HS-5 (cell line): ENCODE measurements around the gene PTPN13.
"Not testable (repeated sequence)": the region's sequence is repeated elsewhere in the genome, so short reads cannot be mapped to it uniquely, and the experiment has no call there.

Source experiments
- DNase-seq: peaks from one replicate; pipeline ENCODE4 v3.0.0-alpha.2; 2012; ENCODE audit warnings: low read depth

Gene PTPN13

DNA sequence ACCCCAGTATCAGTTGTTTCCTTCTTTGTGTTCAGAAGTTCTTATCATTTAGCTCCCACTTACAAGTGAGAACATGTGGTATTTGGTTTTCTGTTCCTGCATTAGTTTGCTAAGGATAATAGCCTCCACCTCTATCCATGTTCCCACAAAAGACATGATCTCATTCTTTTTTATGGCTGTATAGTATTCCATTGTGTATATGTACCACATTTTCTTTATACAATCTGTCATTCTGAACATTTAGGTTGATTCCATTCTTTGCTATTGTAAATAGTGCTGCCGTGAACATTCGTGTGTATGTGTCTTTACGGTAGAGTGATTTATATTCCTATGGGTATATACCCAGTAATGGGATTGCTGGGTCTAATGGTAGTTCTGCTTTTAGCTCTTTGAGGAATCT is 125.0 kb downstream of the PTPN13 start:
- DNase-seq = not testable (repeated sequence)

DNA sequence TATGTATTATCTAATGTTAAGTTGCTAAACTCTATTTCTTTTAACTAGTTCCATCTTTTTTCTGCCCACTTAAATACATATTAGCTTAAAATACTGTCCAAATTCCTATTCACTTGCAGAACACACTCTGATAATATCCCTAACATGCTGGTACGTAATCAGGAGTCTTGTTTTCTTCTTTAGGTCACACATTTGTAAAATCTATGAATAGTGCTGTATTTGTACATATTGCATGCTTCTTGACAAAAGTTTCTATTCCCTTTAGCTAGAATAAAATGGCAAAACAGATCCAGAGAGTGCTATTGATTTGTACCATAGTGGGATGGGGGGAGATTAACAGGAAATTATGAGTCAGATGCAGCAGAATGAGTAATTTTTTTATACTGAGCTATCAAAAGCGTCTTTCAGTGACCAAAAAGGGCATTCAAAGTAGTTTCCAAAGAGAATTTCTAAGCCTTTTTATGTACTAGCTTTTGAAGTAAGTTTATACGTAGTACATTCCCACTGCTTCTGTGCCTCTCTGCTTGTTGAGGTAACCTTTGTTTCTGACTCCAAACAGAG is 126.5 kb downstream of the PTPN13 start:
- no peak for DNase-seq

DNA sequence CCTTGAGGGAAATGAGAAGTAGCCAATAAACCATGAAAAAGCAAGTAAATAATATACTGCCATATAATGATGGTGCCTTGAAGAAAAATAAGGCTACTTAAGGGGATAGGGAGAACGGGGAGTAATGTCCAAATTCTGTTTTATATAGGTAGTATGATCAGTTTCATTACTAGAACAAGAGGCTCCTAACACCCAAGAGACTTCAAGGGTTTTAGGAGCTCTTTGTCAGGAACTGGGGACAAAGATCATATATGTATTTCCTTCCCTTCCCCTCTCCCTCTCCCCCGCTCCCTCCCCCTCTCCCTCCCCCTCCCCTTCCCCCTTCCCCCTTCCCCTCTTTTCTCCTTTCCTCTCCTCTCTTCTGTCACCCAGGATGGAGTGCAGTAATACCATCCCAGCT is 127.3 kb downstream of the PTPN13 start:
- no peak for DNase-seq

DNA sequence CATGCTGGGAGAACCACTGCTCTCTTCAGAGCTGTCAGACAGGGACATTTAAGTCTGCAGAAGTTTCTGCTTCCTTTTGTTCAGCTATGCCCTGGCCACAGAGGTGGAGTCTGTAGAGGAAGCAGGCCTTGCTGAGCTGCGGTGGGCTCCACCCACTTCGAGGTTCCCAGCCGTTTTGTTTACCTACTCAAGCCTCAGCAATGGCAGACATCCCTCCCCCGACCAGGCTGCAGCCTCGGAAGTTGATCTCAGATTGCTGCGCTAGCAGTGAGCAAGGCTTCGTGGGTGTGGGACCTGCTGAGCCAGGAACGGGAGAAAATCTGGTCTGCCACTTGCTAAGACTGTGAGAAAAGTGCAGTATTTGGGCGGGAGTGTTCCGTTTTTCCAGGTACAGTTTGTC is 136.2 kb downstream of the PTPN13 start:
- DNase-seq = no peak

DNA sequence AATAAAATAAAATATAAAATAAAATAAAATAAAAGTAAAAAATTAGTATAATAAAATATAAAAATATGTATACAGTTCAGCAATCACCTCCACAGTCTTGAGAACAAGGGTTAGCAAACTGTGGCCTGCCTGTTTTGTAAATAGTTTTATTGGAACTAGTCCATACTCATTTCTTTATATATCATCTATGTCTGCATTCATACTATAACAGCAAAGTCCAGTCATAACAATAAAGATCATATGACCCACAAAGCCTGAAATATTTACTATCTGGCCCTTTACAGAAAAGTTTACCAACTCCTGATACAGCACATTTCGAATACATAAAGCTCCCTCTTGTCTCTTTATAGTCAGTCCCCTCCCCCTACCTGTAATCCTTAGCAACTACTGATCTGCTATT is 143.1 kb downstream of the PTPN13 start:
- DNase-seq = no peak

DNA sequence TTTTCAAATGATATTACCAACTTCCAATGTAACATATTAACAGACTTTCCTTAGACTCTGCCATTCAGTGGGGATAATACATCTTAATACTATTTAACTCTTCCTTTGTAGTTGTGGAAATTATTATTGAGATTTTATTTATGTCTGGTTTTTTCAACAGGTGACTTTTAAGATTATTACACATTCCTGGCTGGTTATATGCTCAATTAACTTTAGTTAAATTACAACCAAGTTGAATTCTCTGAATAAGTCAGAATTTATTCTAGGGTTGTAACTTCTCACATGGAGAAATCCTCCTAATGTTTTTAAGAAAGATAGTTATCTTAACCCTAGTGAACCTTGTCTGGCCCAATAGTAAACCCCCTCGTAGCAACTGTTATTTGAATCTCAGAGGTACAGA is 147.7 kb downstream of the PTPN13 start:
- no peak for DNase-seq

DNA sequence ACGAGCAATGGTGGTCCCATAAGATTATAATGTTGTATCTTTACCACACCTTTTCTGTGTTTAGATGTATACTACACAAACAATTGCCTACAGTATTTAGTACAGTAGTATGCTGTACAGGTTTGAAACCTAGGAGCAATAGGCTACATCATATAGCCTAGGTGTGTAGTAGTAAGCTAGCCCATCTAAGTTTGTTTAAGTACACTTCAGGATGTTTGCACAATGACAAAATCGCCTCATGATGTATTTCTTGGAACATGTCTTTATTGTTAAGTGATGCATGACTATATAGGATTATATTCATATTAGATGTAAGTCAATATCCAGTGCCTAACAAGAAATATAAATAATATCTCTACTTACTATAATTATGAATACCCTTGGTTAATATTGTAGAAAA is 150.5 kb downstream of the PTPN13 start:
- DNase-seq = no peak

DNA sequence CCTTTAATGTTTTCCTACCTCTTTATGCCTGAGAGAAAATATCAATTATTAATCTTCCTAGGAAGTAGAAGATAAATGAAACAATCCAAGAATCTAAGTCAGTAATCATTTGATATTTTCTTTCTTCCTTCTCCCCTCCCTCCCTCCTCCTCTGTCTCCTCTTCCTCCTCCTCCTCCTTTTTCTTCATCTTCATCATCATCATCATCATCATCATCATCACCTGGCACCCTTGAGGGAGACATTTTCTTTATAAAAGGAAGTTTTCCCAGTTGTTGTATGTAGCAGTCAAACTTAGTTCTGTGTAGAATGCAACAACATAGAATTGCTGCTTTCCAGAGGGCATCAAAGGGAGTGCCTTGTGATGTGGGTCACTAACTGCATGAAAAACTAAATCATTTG is 155.0 kb downstream of the PTPN13 start:
- no peak for DNase-seq

DNA sequence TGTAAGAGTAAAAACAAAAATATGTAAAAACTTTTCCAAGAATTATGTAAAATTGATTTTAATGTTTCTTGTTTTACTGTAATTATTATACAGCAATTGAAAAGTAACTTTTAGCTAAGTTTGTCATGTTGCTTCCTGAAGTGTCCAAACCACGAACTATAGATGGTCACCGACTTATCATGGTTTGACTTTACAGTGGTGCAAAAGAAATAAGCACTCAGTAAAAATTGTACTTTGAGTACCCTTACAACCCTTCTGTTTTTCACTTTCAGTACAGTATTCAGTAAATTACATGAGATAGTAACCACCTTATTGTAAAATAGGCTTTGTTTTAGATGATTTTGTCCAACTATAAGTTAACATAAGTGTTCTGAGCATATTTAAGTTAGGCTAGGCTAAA is 161.3 kb downstream of the PTPN13 start:
- no peak for DNase-seq

DNA sequence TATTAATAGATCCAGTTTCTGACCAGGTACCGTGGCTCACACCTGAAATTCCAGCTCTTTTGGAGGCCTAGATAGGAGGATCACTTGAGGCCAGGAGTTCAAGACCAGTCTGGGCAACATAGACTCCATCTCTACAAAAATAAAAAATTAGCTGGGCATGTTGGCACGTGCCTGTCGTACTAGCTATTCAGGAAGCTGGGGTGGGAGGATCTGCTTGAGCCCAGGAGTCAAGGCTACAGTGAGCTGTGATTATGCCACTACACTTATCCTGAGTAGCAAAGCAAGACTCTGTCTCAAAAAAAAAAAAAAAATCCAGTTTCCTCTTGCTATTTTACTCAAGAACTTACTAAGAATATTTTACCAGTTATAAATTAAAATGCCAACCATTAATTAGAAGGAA is 163.4 kb downstream of the PTPN13 start:
- no peak for DNase-seq

DNA sequence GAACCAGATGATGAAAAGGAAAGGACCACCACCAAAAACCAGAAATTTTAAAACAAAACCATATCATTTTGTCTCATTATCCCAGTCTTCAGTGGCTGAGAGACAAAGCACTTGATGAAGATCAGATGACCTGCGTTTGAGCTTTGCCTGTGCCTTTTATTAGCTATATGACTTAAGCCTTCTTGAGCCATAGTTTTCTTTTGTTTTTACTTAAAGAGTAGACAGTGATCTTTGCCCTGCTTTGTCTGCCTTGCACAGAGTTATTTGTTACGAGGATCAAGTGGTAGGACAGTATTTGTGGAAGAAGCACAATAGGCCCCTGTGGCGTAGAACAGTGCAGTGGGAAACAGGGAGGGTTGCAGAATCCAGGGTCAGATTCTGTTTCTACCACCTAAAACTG is 165.2 kb downstream of the PTPN13 start:
- no peak for DNase-seq

DNA sequence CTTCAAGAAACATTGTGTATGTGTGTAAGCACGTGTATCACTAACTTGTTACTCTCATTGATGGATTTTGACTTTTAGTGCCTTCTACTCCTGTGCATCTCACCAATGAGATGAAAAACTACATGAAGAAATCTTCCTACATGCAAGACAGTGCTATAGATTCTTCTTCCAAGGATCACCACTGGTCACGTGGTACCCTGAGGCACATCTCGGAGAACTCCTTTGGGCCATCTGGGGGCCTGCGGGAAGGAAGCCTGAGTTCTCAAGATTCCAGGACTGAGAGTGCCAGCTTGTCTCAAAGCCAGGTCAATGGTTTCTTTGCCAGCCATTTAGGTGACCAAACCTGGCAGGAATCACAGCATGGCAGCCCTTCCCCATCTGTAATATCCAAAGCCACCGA is 168.5 kb downstream of the PTPN13 start:
- no peak for DNase-seq

DNA sequence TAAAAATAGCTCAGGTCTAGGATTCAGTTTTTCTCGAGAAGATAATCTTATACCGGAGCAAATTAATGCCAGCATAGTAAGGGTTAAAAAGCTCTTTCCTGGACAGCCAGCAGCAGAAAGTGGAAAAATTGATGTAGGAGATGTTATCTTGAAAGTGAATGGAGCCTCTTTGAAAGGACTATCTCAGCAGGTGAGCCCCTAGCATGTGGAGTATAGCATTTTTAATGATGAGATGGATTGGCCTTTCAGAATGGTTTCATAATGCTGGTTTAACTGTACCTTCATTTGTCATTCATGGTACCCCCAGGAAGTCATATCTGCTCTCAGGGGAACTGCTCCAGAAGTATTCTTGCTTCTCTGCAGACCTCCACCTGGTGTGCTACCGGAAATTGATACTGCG is 175.7 kb downstream of the PTPN13 start:
- DNase-seq = no peak

DNA sequence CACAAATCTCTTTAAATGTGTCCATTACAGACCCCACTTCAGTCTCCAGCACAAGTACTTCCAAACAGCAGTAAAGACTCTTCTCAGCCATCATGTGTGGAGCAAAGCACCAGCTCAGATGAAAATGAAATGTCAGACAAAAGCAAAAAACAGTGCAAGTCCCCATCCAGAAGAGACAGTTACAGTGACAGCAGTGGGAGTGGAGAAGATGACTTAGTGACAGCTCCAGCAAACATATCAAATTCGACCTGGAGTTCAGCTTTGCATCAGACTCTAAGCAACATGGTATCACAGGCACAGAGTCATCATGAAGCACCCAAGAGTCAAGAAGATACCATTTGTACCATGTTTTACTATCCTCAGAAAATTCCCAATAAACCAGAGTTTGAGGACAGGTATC is 177.0 kb downstream of the PTPN13 start:
- DNase-seq = no peak

DNA sequence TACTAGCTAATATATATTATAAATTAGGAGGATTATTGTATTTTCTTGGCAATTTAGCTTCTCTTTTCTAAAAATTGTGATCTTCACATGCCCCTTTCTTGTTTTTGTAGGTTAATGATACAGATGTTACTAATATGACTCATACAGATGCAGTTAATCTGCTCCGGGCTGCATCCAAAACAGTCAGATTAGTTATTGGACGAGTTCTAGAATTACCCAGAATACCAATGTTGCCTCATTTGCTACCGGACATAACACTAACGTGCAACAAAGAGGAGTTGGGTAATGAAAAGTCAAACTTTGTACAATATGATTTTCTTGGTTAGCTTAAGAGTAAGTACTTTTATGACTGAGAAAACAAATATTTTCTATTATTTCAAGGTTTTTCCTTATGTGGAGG is 180.9 kb downstream of the PTPN13 start:
- DNase-seq = no peak

DNA sequence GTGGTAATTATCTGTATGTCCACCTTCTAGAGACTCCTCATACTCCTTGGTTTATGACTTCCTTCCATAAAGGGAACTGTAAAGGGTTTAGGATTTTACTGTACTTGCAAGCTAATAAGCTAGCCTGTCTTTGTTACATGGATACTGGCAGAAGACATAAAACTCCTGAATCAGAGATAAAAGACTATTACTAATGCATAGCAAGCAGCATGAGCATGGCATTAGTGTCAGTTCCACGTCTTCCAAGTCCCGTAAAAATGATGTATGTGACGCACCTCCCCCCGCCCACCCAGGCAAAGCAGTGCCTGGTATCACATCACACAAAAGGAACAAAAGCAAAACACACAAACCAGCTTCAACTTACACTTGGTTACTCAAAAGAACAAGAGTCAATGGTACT is 184.1 kb downstream of the PTPN13 start:
- DNase-seq = no peak

DNA sequence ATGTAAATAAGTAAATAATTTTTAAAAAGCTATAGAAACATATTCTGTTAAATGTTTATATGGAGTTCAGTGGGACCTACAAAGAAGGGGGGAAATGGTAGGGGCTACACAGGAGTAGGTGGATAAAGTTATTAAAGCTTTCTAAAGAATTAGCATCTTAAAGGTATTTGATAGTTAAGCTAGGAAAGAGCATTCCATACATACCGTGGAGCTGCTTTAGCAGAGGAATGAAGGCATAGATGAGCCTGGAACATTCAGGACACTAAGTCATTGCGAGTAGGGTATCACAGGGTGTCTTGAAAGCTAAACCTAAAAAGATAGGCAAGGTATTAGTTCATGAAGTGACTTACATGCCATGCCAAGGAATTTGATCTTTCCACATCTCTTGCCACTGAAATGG is 194.7 kb downstream of the PTPN13 start:
- no peak for DNase-seq

DNA sequence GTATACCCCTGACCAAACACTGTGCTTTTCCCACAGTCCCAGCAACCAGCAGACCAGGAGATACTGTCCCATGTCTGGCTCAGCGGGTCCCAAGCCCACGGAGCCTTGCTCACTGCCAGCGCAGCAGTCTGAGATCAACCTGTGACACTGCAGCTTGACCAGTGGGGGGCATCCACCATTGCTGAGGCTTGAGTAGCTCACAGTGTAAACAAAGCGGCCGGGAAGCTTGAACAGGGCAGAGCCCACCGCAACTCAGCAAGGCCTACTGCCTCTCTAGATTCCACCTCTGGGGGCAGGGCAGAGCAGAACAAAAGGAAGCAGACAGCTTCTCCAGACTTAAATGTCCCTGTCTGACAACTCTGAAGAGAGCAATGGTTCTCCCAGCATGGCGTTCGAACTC is 197.0 kb downstream of the PTPN13 start:
- DNase-seq = no peak

DNA sequence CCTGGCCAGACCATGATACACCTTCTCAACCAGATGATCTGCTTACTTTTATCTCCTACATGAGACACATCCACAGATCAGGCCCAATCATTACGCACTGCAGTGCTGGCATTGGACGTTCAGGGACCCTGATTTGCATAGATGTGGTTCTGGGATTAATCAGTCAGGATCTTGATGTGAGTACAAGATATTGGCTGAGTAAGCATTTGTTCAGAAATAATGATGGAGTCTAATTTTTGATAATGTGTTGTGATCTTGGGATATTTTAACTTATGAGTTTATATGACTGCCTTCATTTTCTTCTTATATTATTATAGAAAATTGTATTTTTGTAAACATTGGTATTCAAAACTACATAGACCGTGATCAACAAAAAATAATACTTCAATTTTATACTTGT is 215.7 kb downstream of the PTPN13 start:
- DNase-seq = no peak

DNA sequence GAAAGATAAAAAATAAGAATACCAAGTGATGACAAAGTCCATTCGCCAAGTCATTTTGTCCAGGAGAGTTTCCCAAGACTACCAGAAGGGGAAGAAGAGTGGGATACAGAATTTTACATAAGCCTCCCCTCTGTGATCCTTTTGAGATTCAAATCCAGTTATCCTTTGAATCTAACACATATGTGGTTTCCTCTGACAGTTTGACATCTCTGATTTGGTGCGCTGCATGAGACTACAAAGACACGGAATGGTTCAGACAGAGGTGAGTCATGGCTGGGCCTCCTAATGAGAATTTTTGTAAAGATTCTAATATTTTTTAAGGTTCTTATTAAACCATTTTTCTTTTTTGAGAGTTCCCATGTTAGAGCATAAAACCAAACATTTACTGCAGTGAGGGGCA is 216.7 kb downstream of the PTPN13 start:
- DNase-seq = no peak

DNA sequence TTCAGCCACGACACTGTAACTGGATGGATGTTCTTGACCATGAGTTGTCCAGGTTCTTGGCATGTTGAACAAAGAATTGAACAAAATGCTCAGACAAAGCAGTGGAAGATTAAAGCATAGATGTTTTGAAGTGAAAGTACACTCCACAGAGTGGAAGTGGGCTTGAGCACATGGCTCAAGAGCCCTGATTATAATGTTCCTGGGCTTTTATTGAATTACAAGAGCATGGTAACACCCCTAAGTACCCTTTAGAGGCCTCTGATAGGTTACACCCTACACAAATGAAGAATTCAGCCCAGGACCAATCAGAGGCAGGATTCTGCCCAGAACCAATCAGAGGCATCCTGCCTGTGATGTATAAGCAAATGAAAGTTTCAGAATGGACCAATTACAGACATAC is 221.5 kb downstream of the PTPN13 start:
- no peak for DNase-seq

DNA sequence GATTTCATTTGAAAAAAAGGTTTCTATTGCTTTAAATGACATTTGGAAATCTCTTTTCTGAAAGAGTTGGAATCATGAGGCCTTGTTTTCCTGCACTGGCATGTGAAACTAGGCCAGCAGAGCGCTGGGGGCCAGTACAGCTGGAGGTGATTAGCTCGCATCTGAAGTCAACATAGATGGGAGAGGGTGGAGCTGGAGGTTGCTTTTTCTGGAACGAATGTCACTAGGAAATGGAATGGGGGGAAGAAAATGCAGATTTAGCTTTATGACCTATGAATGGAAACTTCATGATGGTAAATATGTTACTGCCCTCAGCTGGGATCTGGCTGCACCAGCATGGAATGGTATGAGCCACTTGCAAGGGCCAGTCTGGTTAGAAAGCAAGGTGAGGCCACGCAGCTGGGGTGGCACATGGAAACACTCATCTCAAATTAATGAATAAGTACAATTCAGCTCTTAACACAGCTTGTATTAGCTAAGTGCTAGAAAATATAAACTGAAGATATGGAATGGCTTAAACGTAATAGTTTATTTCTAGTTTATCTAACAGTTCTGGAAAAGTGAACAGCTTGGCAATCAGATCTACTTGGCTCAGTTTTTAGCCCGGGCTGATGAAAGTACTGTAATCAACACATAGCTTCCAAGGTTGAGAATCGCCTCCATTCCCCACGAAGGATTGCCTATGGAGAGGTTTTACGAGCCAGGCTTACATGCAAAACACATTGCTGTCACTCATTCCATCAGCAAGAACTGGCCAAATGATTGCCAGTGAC is 222.6 kb downstream of the PTPN13 start:
- DNase-seq = no peak

DNA sequence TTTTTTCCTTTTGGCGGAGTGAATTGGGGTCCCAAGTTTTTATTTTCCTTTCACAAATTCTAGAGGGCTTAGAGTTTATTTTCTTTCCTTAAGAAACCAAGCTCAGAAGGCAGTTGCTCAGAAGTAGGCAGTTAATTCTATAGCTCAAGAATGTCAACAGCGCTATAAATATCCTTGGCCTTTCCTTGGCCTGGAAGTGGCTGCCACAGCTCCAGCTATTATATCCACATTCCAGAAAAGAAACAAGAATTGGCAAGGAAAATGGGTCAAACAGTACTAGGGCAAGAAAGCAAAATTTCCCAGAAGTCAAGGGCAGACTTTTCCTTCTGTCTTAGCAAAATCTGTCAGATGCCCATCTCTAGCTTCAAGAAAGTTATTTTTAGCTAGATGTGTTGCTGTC is 224.1 kb downstream of the PTPN13 start:
- DNase-seq = no peak

DNA sequence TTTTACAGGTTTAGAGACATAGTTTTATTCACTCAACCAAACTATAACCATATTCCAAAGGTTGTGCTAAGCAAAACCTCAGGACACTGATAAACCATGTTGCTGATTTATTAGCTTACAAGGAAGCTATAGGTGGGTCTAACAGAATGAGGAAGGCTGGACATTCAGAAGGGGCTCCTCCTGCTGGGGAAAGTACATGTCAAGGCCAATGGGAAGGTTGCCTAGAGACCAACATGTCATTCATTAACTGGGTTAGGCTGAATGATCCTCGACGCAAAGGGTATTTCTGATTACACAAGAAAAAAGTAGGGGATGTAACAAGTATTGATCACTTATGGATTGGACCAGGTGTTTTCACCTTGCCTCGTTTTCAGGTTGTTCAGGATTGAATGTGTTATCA is 224.7 kb downstream of the PTPN13 start:
- DNase-seq = no peak
